ENCODE data around the gene SSR1. TPM values are rescaled to one million over a fixed set of nuclear protein-coding genes. Genes with fewer than 3 reads are reported as not detected.

Gene SSR1
- total and polyA plus RNA-seq, 7 experiments from 2014 or later = 75.0 to 204 (median 130) TPM

GRCh38 chr6:7245668-7246393 is 67.2 kb downstream of the SSR1 start:
- intact Hi-C loops (cut with micrococcal nuclease) = loop anchor here in 1 of 2 donors (10.0 kb wide), 2 partner anchors 211 to 331 kb away; no protein-coding TSS in a partner anchor
- Mint-ChIP-seq H3K27me3 (no peaks in the 10 kb centered on the region), H3K36me3 (peaks cover 2 to 32% (median 8%) of the 10 kb centered on the region in 5 donors), H3K9me3 (no peaks in the 10 kb centered on the region), H3K4me3 (no peak overlapping the region), H3K27ac (no peak overlapping the region), H3K4me1 (peaks cover 13 to 25% (median 18%) of the 10 kb centered on the region in 7 donors)
- ChIA-PET CTCF (interaction anchor here (0.8 to 1.1 kb wide), 2 partner anchors 521 to 524 kb away, joined by 3 to 4 read pairs; no protein-coding TSS in a partner anchor), POLR2A (interaction anchor here (0.6 kb wide), 1 partner anchor 182 kb away, joined by 3 read pairs; no protein-coding TSS in a partner anchor)
- Histone ChIP-seq H3K27ac (ENCODE audit: low read depth, low read length) (no peak overlapping the region), H3K4me1 (ENCODE audit: control insufficient read depth in 2 of 2, insufficient read depth in 2 of 2, low read length in 2 of 2) (peaks cover 0 to 6% of the 10 kb centered on the region in 2 donors), H3K36me3 (ENCODE audit: control insufficient read depth in 2 of 3, insufficient read depth in 3 of 3, low read length in 3 of 3) (peaks cover 0 to 58% (median 10%) of the 10 kb centered on the region in 3 experiments), H3K4me3 (ENCODE audit: low read length) (no peak overlapping the region), H3K27me3 (ENCODE audit: control insufficient read depth in 2 of 2, insufficient read depth in 2 of 2, low read length in 2 of 2) (no peaks in the 10 kb centered on the region), H3K9me3 (ENCODE audit: control insufficient read depth in 2 of 3, low read length in 3 of 3) (no peaks in the 10 kb centered on the region)
- DNase-seq = no peak
- ATAC-seq = no peak

DNA sequence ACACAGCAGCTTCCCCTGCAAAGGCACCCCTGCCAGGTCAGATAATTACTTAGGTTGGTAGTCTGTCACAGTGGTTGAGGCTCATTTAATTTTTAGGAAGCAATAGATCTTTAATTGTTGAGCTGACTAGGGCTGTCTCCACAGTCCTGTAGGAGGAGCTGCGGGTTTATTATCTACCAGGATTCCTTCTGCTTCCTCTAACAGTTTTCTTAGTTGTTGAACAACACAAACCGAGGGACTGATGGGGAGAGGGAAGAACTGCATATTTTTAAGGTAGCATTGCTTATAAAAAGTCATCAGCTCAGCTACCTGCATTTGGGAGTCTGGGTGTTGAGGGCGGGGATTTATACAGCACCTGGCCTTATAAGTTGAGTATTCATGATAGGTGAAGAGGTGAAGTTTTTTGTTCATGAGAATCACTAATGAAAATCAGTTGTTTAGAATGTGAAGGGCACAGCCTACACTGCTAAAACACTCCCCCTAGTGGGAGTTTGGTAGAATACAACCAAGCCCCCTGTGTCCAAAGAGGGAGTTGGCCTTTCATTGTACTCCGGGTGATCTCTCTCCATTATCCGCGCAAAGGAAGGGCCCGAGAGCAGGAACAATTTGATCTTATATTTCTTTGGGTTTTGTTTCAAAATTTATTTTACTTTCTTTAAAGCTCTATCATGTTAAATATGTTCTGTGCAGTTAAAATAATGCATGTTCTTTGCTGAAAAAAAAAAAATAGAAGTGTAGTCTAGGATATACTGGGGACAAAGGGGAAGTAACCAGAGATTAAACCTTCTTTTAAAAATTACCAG is 69.6 kb downstream of the SSR1 start:
- Mint-ChIP-seq H3K9me3 (no peaks in the 10 kb centered on the region), H3K36me3 (peaks cover 0 to 19% (median 3%) of the 10 kb centered on the region in 5 donors), H3K4me1 (peaks cover 13 to 33% (median 22%) of the 10 kb centered on the region in 7 donors), H3K27me3 (no peaks in the 10 kb centered on the region), H3K27ac (peak overlapping the region; percentile 0 to 85 (median 53)), H3K4me3 (peak overlapping the region in 3 of 10 donors; percentile 4 to 20 (median 6))
- intact Hi-C loops (cut with micrococcal nuclease) = loop anchor here (1.0 to 10.0 kb wide), 13 partner anchors 135 to 686 kb away; partner anchors contain the start of gene RREB1 (in 1 of the 2)
- peak; percentile 86 for ATAC-seq
- Histone ChIP-seq H3K27me3 (ENCODE audit: control insufficient read depth in 2 of 2, insufficient read depth in 2 of 2, low read length in 2 of 2) (no peaks in the 10 kb centered on the region), H3K36me3 (ENCODE audit: control insufficient read depth in 2 of 3, insufficient read depth in 3 of 3, low read length in 3 of 3) (peaks cover 0 to 50% (median 4%) of the 10 kb centered on the region in 3 experiments), H3K27ac (ENCODE audit: low read depth, low read length) (no peak overlapping the region), H3K4me1 (ENCODE audit: control insufficient read depth in 2 of 2, insufficient read depth in 2 of 2, low read length in 2 of 2) (peaks cover 0 to 6% of the 10 kb centered on the region in 2 donors), H3K9me3 (ENCODE audit: control insufficient read depth in 2 of 3, low read length in 3 of 3) (no peaks in the 10 kb centered on the region), H3K4me3 (ENCODE audit: low read length) (no peak overlapping the region)
- peak in 8 of 9 donors; percentile 34 to 77 (median 68) for DNase-seq
- CTCF ChIA-PET = interaction anchor here (0.6 to 3.7 kb wide), 15 partner anchors 9 to 684 kb away, joined by 3 to 26 read pairs (median 5); no protein-coding TSS in a partner anchor
- POLR2A ChIA-PET = interaction anchor here (0.6 to 0.8 kb wide), 2 partner anchors 382 to 517 kb away, joined by 3 to 6 read pairs; no protein-coding TSS in a partner anchor

- intact Hi-C loops (cut with micrococcal nuclease) = loop anchor here (1.0 to 10.0 kb wide), 13 partner anchors 134 to 686 kb away; partner anchors contain the start of gene RREB1 (in 1 of the 2)
- no peaks in the 10 kb centered on the region for H3K9me3 Mint-ChIP-seq
- no peak for ATAC-seq
- ChIA-PET CTCF (interaction anchor here (0.6 to 3.7 kb wide), 11 partner anchors 8 to 684 kb away, joined by 3 to 26 read pairs (median 4); no protein-coding TSS in a partner anchor), POLR2A (no interaction called here)
- Histone ChIP-seq H3K4me3 (ENCODE audit: low read length) (no peak overlapping the region), H3K27ac (ENCODE audit: low read depth, low read length) (no peak overlapping the region), H3K27me3 (ENCODE audit: control insufficient read depth in 2 of 2, insufficient read depth in 2 of 2, low read length in 2 of 2) (no peaks in the 10 kb centered on the region), H3K4me1 (ENCODE audit: control insufficient read depth in 2 of 2, insufficient read depth in 2 of 2, low read length in 2 of 2) (peaks cover 0 to 6% of the 10 kb centered on the region in 2 donors), H3K36me3 (ENCODE audit: control insufficient read depth in 2 of 3, insufficient read depth in 3 of 3, low read length in 3 of 3) (peaks cover 0 to 44% (median 0%) of the 10 kb centered on the region in 3 experiments), H3K9me3 (ENCODE audit: control insufficient read depth in 2 of 3, low read length in 3 of 3) (no peaks in the 10 kb centered on the region)
- H3K4me1 Mint-ChIP-seq = peaks cover 13 to 33% (median 22%) of the 10 kb centered on the region in 7 donors
- no peaks in the 10 kb centered on the region for H3K27me3 Mint-ChIP-seq
- peak overlapping the region; percentile 0 to 85 (median 53) for H3K27ac Mint-ChIP-seq
- peak overlapping the region in 2 of 10 donors; percentile 4 to 6 for H3K4me3 Mint-ChIP-seq
- peaks cover 0 to 13% (median 0%) of the 10 kb centered on the region in 5 donors for H3K36me3 Mint-ChIP-seq
- DNase-seq = no peak
These were observed 70.2 kb downstream of the SSR1 start for GRCh38 chr6:7242835-7243178.

DNA sequence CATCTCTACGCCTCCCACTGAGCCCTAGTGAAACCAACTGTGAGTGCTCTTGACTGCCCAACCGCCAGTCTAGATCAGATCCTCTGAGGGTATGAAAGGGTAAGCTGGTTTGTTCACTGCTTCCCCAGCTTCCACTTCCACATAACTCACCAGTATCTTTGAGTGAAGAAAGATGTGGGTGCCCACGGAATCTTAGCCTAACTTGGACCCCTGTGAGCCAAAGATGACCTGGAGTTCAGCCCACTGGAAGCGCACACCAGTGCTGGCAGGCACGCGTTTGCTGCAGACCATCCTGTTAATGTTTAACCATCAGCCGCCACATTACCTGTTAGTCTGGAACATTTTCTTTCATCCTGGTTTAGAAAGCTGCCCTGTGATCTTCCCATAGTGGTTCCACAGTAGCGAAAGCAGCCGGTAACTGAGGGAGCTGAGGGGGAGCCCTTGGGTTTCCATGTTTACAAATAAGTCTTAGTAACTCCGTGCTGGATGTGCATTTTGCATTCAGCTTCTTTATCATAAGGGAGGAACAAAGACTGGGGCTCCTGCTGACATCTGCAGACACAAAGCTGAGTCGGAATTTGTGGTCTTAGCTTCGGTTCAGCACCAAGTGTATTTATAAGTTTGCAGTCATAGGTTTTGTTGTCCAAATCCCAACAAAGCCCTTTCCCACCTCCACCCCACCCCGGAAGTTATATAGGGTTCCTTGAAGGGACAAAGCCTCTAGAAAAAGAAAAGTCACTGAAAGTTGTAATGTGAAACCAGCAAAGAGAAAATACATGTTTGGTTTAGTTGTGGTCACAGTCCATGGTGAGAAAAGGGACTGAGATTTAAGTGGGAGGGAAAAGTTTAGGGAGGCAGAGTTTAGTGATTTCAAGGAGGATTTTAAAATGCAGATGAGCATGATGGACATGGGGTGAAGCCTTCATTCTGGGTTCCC is 71.0 kb downstream of the SSR1 start:
- Mint-ChIP-seq H3K27me3 (no peaks in the 10 kb centered on the region), H3K4me3 (peak overlapping the region in 1 of 10 donors; percentile 38), H3K27ac (peak overlapping the region in 8 of 9 donors; percentile 26 to 85 (median 74)), H3K9me3 (no peaks in the 10 kb centered on the region), H3K4me1 (peaks cover 13 to 33% (median 22%) of the 10 kb centered on the region in 7 donors), H3K36me3 (peaks cover 0 to 8% (median 0%) of the 10 kb centered on the region in 5 donors)
- peaks cover 0 to 36% (median 0%) of the 10 kb centered on the region in 3 experiments for H3K36me3 ChIP-seq (ENCODE audit: control insufficient read depth in 2 of 3, insufficient read depth in 3 of 3, low read length in 3 of 3)
- intact Hi-C loops (cut with micrococcal nuclease) = loop anchor here (2.0 to 10.0 kb wide), 6 partner anchors 133 to 545 kb away; no protein-coding TSS in a partner anchor
- ChIA-PET POLR2A (no interaction called here), CTCF (interaction anchor here (0.7 to 3.7 kb wide), 7 partner anchors 10 to 521 kb away, joined by 3 to 26 read pairs (median 3); no protein-coding TSS in a partner anchor)
- no peaks in the 10 kb centered on the region for H3K27me3 ChIP-seq (ENCODE audit: control insufficient read depth in 2 of 2, insufficient read depth in 2 of 2, low read length in 2 of 2)
- no peaks in the 10 kb centered on the region for H3K9me3 ChIP-seq (ENCODE audit: control insufficient read depth in 2 of 3, low read length in 3 of 3)
- H3K4me1 ChIP-seq (ENCODE audit: control insufficient read depth in 2 of 2, insufficient read depth in 2 of 2, low read length in 2 of 2) = peaks cover 0 to 6% of the 10 kb centered on the region in 2 donors
- H3K4me3 ChIP-seq (ENCODE audit: low read length) = no peak overlapping the region
- ATAC-seq = no peak
- no peak for DNase-seq
- H3K27ac ChIP-seq (ENCODE audit: low read depth, low read length) = no peak overlapping the region

GRCh38 chr6:7241160-7241559 is 71.8 kb downstream of the SSR1 start:
- H3K36me3 Mint-ChIP-seq = peaks cover 0 to 7% (median 0%) of the 10 kb centered on the region in 5 donors
- H3K36me3 ChIP-seq (ENCODE audit: control insufficient read depth in 2 of 3, insufficient read depth in 3 of 3, low read length in 3 of 3) = peaks cover 0 to 32% (median 0%) of the 10 kb centered on the region in 3 experiments
- no peak overlapping the region for H3K4me3 Mint-ChIP-seq
- H3K9me3 Mint-ChIP-seq = peaks cover 0 to 1% (median 0%) of the 10 kb centered on the region in 11 donors
- ATAC-seq (no peak), DNase-seq (no peak)
- ChIA-PET CTCF (interaction anchor here (1.4 to 3.7 kb wide), 2 partner anchors 481 to 517 kb away, joined by 3 to 26 read pairs; no protein-coding TSS in a partner anchor), POLR2A (no interaction called here)
- H3K4me3 ChIP-seq (ENCODE audit: low read length) = no peak overlapping the region
- no peak overlapping the region for H3K27ac ChIP-seq (ENCODE audit: low read depth, low read length)
- H3K27me3 Mint-ChIP-seq = no peaks in the 10 kb centered on the region
- H3K4me1 ChIP-seq (ENCODE audit: control insufficient read depth in 2 of 2, insufficient read depth in 2 of 2, low read length in 2 of 2) = peaks cover 0 to 6% of the 10 kb centered on the region in 2 donors
- intact Hi-C loops (cut with micrococcal nuclease) = loop anchor here (5.0 to 10.0 kb wide), 4 partner anchors 206 to 544 kb away; no protein-coding TSS in a partner anchor
- no peaks in the 10 kb centered on the region for H3K9me3 ChIP-seq (ENCODE audit: control insufficient read depth in 2 of 3, low read length in 3 of 3)
- peak overlapping the region in 7 of 9 donors; percentile 15 to 90 (median 54) for H3K27ac Mint-ChIP-seq
- H3K27me3 ChIP-seq (ENCODE audit: control insufficient read depth in 2 of 2, insufficient read depth in 2 of 2, low read length in 2 of 2) = no peaks in the 10 kb centered on the region
- H3K4me1 Mint-ChIP-seq = peaks cover 13 to 33% (median 22%) of the 10 kb centered on the region in 7 donors
